ENCODE data around the gene SCAF11.
"Not testable (repeated sequence)": the region's sequence is repeated elsewhere in the genome, so short reads cannot be mapped to it uniquely, and the experiment has no call there.

Gene SCAF11, protein sequence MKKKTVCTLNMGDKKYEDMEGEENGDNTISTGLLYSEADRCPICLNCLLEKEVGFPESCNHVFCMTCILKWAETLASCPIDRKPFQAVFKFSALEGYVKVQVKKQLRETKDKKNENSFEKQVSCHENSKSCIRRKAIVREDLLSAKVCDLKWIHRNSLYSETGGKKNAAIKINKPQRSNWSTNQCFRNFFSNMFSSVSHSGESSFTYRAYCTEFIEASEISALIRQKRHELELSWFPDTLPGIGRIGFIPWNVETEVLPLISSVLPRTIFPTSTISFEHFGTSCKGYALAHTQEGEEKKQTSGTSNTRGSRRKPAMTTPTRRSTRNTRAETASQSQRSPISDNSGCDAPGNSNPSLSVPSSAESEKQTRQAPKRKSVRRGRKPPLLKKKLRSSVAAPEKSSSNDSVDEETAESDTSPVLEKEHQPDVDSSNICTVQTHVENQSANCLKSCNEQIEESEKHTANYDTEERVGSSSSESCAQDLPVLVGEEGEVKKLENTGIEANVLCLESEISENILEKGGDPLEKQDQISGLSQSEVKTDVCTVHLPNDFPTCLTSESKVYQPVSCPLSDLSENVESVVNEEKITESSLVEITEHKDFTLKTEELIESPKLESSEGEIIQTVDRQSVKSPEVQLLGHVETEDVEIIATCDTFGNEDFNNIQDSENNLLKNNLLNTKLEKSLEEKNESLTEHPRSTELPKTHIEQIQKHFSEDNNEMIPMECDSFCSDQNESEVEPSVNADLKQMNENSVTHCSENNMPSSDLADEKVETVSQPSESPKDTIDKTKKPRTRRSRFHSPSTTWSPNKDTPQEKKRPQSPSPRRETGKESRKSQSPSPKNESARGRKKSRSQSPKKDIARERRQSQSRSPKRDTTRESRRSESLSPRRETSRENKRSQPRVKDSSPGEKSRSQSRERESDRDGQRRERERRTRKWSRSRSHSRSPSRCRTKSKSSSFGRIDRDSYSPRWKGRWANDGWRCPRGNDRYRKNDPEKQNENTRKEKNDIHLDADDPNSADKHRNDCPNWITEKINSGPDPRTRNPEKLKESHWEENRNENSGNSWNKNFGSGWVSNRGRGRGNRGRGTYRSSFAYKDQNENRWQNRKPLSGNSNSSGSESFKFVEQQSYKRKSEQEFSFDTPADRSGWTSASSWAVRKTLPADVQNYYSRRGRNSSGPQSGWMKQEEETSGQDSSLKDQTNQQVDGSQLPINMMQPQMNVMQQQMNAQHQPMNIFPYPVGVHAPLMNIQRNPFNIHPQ (N-terminal part only)

DNA sequence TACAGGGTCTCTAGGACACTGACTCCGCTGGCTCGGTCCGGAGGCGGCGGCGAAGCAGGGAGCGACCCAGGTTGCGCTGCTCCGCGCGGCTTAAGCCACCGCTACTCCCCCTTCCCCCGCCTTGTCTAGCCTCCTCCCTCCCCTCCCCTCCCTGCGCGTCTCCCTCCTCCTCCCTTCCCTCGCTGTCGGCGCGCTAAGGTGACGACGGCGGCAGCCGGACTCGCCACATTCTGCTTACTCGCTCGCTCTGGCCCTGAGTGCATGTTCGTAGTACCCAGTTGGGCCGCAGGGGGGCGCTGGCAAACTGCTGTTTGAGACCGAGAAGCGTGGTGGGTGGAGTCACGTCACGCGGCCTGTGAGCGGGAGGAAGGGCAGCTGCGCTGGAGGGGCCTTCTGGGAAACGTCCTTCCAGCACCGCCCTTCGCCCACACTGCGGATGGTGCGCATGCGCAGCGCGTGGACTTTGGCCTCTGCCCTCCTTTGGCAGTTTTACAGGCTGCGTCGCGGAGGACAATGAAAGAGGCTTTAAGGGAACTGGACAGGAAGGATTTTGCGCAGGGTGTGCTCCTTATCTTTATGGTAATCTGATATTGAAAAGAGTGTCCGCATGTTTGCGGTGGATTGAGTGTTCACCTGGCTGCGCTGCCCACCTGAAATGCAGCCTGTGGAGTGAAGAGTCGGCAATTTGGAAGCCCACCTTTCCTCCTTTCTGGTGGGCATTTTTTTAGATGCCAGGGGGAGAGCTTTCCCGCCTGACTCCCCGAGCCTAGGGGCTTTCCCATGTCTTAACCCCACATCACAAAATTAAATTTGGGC, at the start of gene SCAF11:
Gene SCAF11 (minus strand): TSS at position 107 of the 816 bp plus-strand sequence. CDS start 26,407 bp downstream, outside the sequence.
- no peak for TF ChIP-seq Cebpa-rat (IDR thresholded peaks at IDR 0.05)
- Histone ChIP-seq H3K9me3 (no peaks in the 10 kb centered on the region), H3K4me3 (peak within 1 kb of the TSS; percentile 93), H3K27ac (peak within 1 kb of the TSS; percentile 97), H3K9ac (peak within 1 kb of the TSS; percentile 98), H3K27me3 (no peaks in the 10 kb centered on the region), H3K4me1 (peaks cover 50% of the 10 kb centered on the region), H4K20me1 (peaks cover 40% of the 10 kb centered on the region), H3K4me2 (peak within 1 kb of the TSS; percentile 90), H3K36me3 (peaks cover 16% of the 10 kb centered on the region; the same call in 1 of the 2 replicates)

DNA sequence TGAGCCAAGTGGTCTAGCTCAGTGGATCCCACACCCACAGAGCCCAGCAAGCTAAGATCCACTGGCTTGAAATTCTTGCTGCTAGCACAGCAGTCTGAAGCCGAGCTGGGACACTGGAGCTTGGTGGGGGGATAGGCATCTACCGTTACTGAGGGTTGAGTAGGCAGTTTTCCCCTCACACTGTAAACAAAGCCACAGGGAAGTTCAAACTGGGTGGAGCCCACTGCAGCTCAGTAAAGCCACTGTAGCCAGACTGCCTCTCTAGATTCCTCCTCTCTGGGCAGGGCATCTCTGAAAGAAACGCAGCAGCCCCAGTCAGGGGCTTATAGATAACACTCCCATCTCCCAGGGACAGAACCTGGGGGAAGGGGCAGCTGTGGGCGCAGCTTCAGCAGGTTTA, 46.7 kb upstream of the SCAF11 start:
- not testable (repeated sequence) for H3K27me3 ChIP-seq, H3K4me2 ChIP-seq, H3K9ac ChIP-seq, H3K9me3 ChIP-seq, H3K27ac ChIP-seq, H3K36me3 ChIP-seq, H4K20me1 ChIP-seq, H3K4me3 ChIP-seq, H3K4me1 ChIP-seq

DNA sequence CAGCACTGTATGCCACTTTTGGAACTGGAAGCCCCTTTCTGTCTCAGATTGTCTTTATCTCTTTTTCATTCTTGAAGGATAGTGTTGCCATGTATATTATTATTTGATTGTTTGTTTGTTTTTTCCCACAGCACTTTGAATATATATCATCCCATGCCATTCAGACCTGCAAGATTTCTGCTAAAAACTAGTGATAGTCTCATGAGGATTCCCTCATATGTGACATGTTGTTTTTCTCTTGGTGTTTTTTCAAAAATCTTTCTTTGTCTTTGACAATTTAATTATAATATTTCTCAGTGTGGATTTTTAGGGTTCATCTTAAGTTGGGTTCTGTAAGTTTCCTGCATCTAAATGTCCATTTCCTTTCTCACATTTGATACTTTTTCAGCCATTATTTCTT, 36.8 kb upstream of the SCAF11 start:
- H3K4me1 ChIP-seq, result no peaks in the 10 kb centered on the region
- H3K4me3 ChIP-seq, result no peak overlapping the region
- H3K4me2 ChIP-seq, result no peak overlapping the region
- no peaks in the 10 kb centered on the region for H3K27me3 ChIP-seq
- no peak for TF ChIP-seq Cebpa-rat (IDR thresholded peaks at IDR 0.05)
- H3K9ac ChIP-seq, result no peak overlapping the region
- H3K9me3 ChIP-seq, result peaks cover 68% of the 10 kb centered on the region
- no peaks in the 10 kb centered on the region for H3K36me3 ChIP-seq
- H3K27ac ChIP-seq, result no peak overlapping the region
- H4K20me1 ChIP-seq, result no peaks in the 10 kb centered on the region

DNA sequence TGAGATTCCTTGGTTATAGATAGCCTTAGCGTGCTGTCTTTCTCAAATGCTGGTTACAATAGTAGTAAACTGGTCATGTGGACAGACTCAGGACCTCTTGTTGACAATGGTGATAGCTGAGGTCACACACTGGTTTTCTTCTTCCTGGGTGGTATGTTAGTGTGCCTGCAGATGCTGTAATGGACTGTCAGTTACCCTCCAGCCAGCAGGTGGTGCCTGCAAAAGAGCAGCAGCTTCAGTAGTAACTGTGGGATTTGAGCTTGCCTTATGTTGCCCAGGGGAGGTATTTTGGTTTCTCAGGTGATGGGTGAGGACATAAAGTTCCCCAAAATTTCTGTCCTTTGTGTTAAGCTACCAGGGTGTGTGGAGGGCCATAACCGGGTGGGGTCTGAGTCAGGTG, 33.7 kb upstream of the SCAF11 start:
- H3K4me2 ChIP-seq, result no peak overlapping the region
- no peak for TF ChIP-seq Cebpa-rat (IDR thresholded peaks at IDR 0.05)
- H3K9me3 ChIP-seq, result peaks cover 69% of the 10 kb centered on the region
- H3K27ac ChIP-seq, result no peak overlapping the region
- no peaks in the 10 kb centered on the region for H4K20me1 ChIP-seq
- no peaks in the 10 kb centered on the region for H3K36me3 ChIP-seq
- no peak overlapping the region for H3K9ac ChIP-seq
- H3K4me3 ChIP-seq, result no peak overlapping the region
- H3K27me3 ChIP-seq, result no peaks in the 10 kb centered on the region
- no peaks in the 10 kb centered on the region for H3K4me1 ChIP-seq

DNA sequence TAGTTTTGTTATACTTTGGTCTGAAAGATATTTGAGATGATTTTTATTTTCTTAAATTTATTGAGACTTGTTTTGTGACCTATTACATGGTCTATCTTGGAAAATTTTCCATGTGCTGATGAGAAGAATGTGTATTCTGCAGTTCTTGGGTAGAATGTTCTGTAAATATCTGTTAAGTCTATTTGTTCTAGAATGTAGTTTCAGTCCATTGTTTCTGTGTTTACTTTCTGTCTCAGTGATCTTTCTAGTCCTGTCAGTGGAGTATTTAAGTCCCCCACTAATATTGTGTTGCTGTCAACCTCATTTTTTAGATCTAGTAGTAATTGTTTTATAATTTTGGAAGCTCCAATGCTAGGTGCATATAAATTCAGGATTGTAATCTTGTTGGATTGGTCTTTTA, 30.4 kb upstream of the SCAF11 start:
- Histone ChIP-seq H3K9me3 (peaks cover 57% of the 10 kb centered on the region), H4K20me1 (no peaks in the 10 kb centered on the region), H3K9ac (no peak overlapping the region), H3K27ac (no peak overlapping the region), H3K36me3 (no peaks in the 10 kb centered on the region), H3K4me3 (no peak overlapping the region), H3K4me2 (no peak overlapping the region), H3K27me3 (no peaks in the 10 kb centered on the region), H3K4me1 (no peaks in the 10 kb centered on the region)
- no peak for TF ChIP-seq Cebpa-rat (IDR thresholded peaks at IDR 0.05)

DNA sequence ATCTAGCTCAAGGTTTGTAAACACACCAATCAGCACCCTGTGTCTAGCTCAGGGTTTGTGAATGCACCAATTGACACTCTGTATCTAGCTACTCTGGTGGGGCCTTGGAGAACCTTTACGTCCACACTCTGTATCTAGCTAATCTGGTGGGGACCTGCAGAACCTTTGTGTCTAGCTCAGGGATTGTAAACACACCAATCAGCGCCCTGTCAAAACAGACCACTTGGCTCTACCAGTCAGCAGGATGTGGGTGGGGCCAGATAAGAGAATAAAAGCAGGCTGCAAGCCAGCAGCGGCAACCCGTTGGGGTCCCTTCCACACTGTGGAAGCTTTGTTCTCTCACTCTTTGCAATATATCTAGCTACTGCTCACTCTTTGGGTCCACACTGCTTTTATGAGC, 28.3 kb upstream of the SCAF11 start:
- not testable (repeated sequence) for H3K4me3 ChIP-seq, H3K4me1 ChIP-seq, H3K27ac ChIP-seq, H3K4me2 ChIP-seq, H3K9ac ChIP-seq, H3K36me3 ChIP-seq, H4K20me1 ChIP-seq, H3K27me3 ChIP-seq
- peaks cover 36% of the 10 kb centered on the region for H3K9me3 ChIP-seq

DNA sequence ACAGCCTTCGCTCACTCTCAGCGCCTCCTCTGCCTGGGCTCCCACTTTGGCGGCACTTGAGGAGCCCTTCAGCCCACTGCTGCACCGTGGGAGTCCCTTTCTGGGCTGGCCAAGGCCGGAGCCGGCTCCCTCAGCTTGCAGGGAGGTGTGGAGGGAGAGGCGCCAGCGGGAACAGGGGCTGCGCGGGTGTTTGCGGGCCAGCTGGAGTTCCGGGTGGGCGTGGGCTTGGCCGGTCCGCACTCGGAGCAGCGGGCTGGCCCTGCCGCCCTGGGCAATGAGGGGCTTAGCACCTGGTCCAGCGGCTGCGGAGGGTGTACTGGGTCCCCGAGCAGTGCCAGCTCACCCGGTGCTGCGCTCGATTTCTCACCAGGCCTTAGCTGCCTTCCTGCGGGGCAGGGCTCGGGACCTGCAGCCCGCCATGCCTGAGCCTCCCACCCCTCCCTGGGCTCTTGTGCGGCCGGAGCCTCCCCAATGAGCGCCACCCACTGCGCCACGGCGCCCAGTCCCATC, 27.5 kb upstream of the SCAF11 start:
- not testable (repeated sequence) for H3K36me3 ChIP-seq, H3K27me3 ChIP-seq, H3K9ac ChIP-seq, H4K20me1 ChIP-seq, H3K4me2 ChIP-seq, H3K4me1 ChIP-seq, H3K27ac ChIP-seq, H3K4me3 ChIP-seq
- peaks cover 29% of the 10 kb centered on the region for H3K9me3 ChIP-seq

DNA sequence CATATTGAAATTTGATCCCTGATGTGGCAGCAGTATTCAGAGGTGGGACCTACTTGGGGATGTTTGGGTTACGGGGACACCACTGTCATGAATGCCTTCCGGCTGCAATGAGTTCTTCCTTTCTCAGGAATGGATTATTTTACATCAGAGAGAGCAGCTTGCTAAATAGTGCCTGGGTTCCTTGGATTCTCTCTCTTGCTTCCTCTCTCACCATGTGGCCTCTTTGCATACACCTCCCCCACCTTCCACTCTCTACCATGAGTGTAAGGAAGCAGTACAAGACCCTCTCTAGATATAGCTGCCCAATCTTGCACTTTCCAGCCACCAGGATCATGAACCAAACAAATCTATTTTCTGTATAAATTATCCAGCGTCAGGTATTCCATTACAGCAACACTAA, 15.4 kb upstream of the SCAF11 start:
- no peaks in the 10 kb centered on the region for H3K27me3 ChIP-seq
- H3K9me3 ChIP-seq, result no peaks in the 10 kb centered on the region
- no peak overlapping the region for H3K9ac ChIP-seq
- TF ChIP-seq Cebpa-rat (IDR thresholded peaks at IDR 0.05), result no peak
- H3K36me3 ChIP-seq, result no peaks in the 10 kb centered on the region
- H4K20me1 ChIP-seq, result no peaks in the 10 kb centered on the region
- no peak overlapping the region for H3K4me2 ChIP-seq
- H3K4me1 ChIP-seq, result no peaks in the 10 kb centered on the region
- H3K4me3 ChIP-seq, result no peak overlapping the region
- no peak overlapping the region for H3K27ac ChIP-seq
